Loucy (cell line): ENCODE data around the gene ATP2A2.

Experiments
- H2AFZ ChIP-seq: fragments of 200-600 bp; sonication (generic); 2 replicates; pipeline ENCODE4 v1.6.0; 2016; ENCODE audit warnings: antibody characterized with exemption, mild to moderate bottlenecking, low read length, moderate library complexity
- H3F3A ChIP-seq: fragments of 200-600 bp; 2 replicates; pipeline ENCODE4 v1.6.0; 2016; ENCODE audit warnings: antibody characterized with exemption, low read depth, mild to moderate bottlenecking
- H3K27me3 ChIP-seq: fragments of 200-600 bp; sonication (generic); 2 replicates; pipeline ENCODE4 v1.6.1; 2014; ENCODE audit warnings: low read length, mild to moderate bottlenecking; ENCODE audit not compliant: insufficient read depth, poor library complexity, severe bottlenecking
- H3K36me3 ChIP-seq: fragments of 200-600 bp; sonication (generic); 2 replicates; pipeline ENCODE4 v1.6.1; 2016; ENCODE audit warnings: low read length; ENCODE audit not compliant: insufficient read depth
- H3K4me1 ChIP-seq: fragments of 200-600 bp; sonication (generic); 2 replicates; pipeline ENCODE4 v1.5.1; 2014; ENCODE audit warnings: low read length, mild to moderate bottlenecking; ENCODE audit not compliant: insufficient read depth, poor library complexity, severe bottlenecking
- H3K4me2 ChIP-seq: fragments of 200-600 bp; sonication (generic); 2 replicates; pipeline ENCODE4 v1.6.0; 2014; ENCODE audit warnings: antibody characterized with exemption, low read length, low read depth, mild to moderate bottlenecking; ENCODE audit not compliant: poor library complexity, severe bottlenecking
- H3K4me3 ChIP-seq: fragments of 200-600 bp; sonication (generic); 2 replicates; pipeline ENCODE4 v1.5.1; 2014; ENCODE audit warnings: low read length, mild to moderate bottlenecking, mixed read lengths; ENCODE audit not compliant: poor library complexity, severe bottlenecking
- H3K79me2 ChIP-seq: fragments of 200-600 bp; sonication (generic); 2 replicates; pipeline ENCODE4 v1.6.1; 2014; ENCODE audit warnings: low read length; ENCODE audit not compliant: insufficient read depth
- H3K9ac ChIP-seq: fragments of 200-600 bp; sonication (generic); 2 replicates; pipeline ENCODE4 v1.6.0; 2014; ENCODE audit warnings: mild to moderate bottlenecking, low read depth, low read length, moderate library complexity; ENCODE audit not compliant: poor library complexity, severe bottlenecking
- H3K9me2 ChIP-seq: fragments of 200-600 bp; sonication (generic); replicated peaks from 2 replicates; pipeline ENCODE4 v1.6.1; 2016; ENCODE audit warnings: low read depth, low read length, mixed read lengths
- H3K9me3 ChIP-seq: fragments of 200-600 bp; sonication (generic); 2 replicates; pipeline ENCODE4 v1.6.1; 2014; ENCODE audit warnings: mild to moderate bottlenecking, antibody characterized with exemption, low read length, low read depth; ENCODE audit not compliant: insufficient read depth
- H4K20me1 ChIP-seq: fragments of 200-600 bp; sonication (generic); 2 replicates; pipeline ENCODE4 v1.6.0; 2014; ENCODE audit warnings: antibody characterized with exemption, low read length, mild to moderate bottlenecking; ENCODE audit not compliant: insufficient read depth, poor library complexity, severe bottlenecking
- CTCF ChIP-seq: fragments of 200-600 bp; sonication (generic); conservative IDR thresholded peaks from 2 replicates; pipeline ENCODE4 v1.5.1; 2014; ENCODE audit warnings: mild to moderate bottlenecking, antibody characterized with exemption, low read length
- EZH2phosphoT487 ChIP-seq: fragments of 200-600 bp; IDR thresholded peaks from 2 replicates; pipeline ENCODE4 v1.6.1; 2018; ENCODE audit warnings: antibody characterized with exemption, mild to moderate bottlenecking, moderate library complexity, borderline replicate concordance

Gene ATP2A2

GRCh38 chr12:110284597-110284996, 3.5 kb downstream of the ATP2A2 start:
- Histone ChIP-seq H3K36me3 (peaks cover 21% of the 10 kb centered on the region; the same call in 1 of the 2 replicates), H3K9ac (peak overlapping the region; percentile 91), H3K4me3 (peak overlapping the region; percentile 89), H3K4me1 (peaks cover 61% of the 10 kb centered on the region), H3F3A (no peaks in the 10 kb centered on the region), H3K27me3 (no peaks in the 10 kb centered on the region), H3K9me3 (no peaks in the 10 kb centered on the region), H4K20me1 (peaks cover 74% of the 10 kb centered on the region), H3K9me2 (no peaks in the 10 kb centered on the region), H2AFZ (no peak overlapping the region), H3K79me2 (peaks cover 81% of the 10 kb centered on the region), H3K4me2 (peak overlapping the region; percentile 95)
- TF ChIP-seq EZH2phosphoT487, result no peak
- no peak for TF ChIP-seq CTCF

- peaks cover 100% of the 10 kb centered on the region for H3K79me2 ChIP-seq
- H3K9me3 ChIP-seq, result no peaks in the 10 kb centered on the region
- H3K4me3 ChIP-seq, result peak overlapping the region; percentile 89
- no peak overlapping the region for H2AFZ ChIP-seq
- H3K27me3 ChIP-seq, result no peaks in the 10 kb centered on the region
- peak overlapping the region; percentile 91 for H3K9ac ChIP-seq
- H3K9me2 ChIP-seq, result no peaks in the 10 kb centered on the region
- H4K20me1 ChIP-seq, result peaks cover 94% of the 10 kb centered on the region
- H3K4me2 ChIP-seq, result peak overlapping the region; percentile 95
- peaks cover 39% of the 10 kb centered on the region for H3K36me3 ChIP-seq
- no peak for TF ChIP-seq CTCF
- no peak for TF ChIP-seq EZH2phosphoT487
- peaks cover 54% of the 10 kb centered on the region for H3K4me1 ChIP-seq
- H3F3A ChIP-seq, result no peaks in the 10 kb centered on the region
These were observed 5.6 kb downstream of the ATP2A2 start for GRCh38 chr12:110286623-110287022.

- H4K20me1 ChIP-seq, result peaks cover 92% of the 10 kb centered on the region
- H3K4me2 ChIP-seq, result peak overlapping the region; percentile 95
- TF ChIP-seq CTCF, result no peak
- no peaks in the 10 kb centered on the region for H3K27me3 ChIP-seq
- H2AFZ ChIP-seq, result no peak overlapping the region
- no peak overlapping the region for H3K4me3 ChIP-seq
- H3K9me2 ChIP-seq, result no peaks in the 10 kb centered on the region
- peaks cover 100% of the 10 kb centered on the region for H3K79me2 ChIP-seq
- peaks cover 4% of the 10 kb centered on the region; the same call in 1 of the 2 replicates for H3F3A ChIP-seq
- H3K9me3 ChIP-seq, result no peaks in the 10 kb centered on the region
- H3K4me1 ChIP-seq, result peaks cover 49% of the 10 kb centered on the region
- peak overlapping the region; percentile 18 for H3K9ac ChIP-seq
- H3K36me3 ChIP-seq, result peaks cover 53% of the 10 kb centered on the region
These were observed 6.9 kb downstream of the ATP2A2 start for GRCh38 chr12:110287986-110288385.
